HG03045 (cell line): ENCODE measurements around the gene ZSCAN5B.

Source experiments
- ATAC-seq: cut with Tn5 transposase; IDR thresholded peaks from one replicate; pipeline ENCODE4 v1.9.1; 2021; ENCODE audit warnings: mild to moderate bottlenecking, moderate library complexity; ENCODE audit not compliant: unreplicated experiment

Gene ZSCAN5B

GRCh38 chr19:56146904-56147303 is 50.7 kb downstream of the ZSCAN5B start:
- ATAC-seq: no peak

- ATAC-seq: no peak
Observed at GRCh38 chr19:56145698-56146097, 51.9 kb downstream of the ZSCAN5B start.

DNA sequence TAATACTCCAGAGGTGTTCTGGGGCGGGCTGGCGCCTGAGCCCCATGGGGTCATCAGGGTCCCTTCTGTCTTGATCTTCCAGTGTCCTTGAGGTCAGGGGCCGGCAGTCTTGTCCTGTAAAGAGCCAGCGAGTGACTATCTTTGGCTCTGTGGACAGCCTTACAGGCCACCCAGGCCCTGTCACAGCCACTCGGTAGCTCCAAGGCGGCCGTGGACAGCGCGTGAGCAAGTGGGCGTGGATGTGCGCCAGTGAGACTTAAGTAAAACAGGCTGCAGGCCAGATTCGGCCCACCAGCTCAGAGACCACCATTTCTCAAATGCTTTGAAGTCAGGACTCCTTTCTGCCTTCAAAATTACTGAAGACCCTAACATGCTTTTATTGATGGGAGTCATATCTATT is 52.8 kb downstream of the ZSCAN5B start:
- ATAC-seq: no peak

- no peak for ATAC-seq
Observed at GRCh38 chr19:56144376-56144775, 53.2 kb downstream of the ZSCAN5B start.

GRCh38 chr19:56142897-56143434 is 54.6 kb downstream of the ZSCAN5B start:
- ATAC-seq: no peak

- ATAC-seq: no peak
Observed at GRCh38 chr19:56142087-56142787, 55.3 kb downstream of the ZSCAN5B start.

- no peak for ATAC-seq
Observed at GRCh38 chr19:56141417-56141993, 56.1 kb downstream of the ZSCAN5B start.

GRCh38 chr19:56140583-56141416 is 56.8 kb downstream of the ZSCAN5B start, which contains the start of gene ZNF444:
Gene ZNF444, plus strand, starts transcription at chr19:56141287. Its CDS starts 5,625 bp downstream, at chr19:56146912.
- ATAC-seq: peak; percentile 89

DNA sequence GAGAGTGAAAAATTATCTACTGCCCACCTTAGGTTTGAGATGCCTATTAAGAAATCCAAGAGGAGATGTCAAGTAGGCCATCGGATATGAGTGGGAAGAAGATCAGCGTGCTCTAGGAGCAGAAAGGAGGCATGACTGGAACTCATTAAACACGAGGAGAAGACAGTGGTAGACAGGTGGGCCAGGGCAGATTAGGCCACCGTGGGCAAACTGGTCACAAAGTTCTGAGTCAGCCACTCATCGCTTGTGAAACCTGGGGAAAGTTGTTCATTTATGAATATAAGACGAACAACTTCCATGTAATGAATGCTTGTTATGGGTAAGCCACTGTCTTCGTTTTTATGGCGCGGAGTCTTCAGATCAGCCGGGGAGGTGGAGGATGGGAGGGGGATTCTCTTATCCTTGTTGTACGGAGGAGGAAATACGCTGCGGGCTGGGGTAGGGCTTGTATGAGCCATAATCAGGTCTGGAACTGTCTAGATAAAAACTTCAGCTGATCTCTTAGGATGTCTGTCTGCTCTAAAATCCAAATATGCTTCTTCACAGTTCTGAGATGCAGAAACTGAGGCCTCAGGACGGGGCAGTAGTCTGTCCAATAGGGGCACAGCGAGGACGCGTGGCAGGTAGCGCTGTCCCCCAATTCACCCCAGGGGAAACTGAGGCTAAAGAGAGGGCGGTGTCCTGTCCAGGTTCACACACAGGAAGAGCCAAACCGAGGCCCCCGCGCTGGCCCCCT is 57.6 kb downstream of the ZSCAN5B start:
- no peak for ATAC-seq
